K562 treated with DMSO at 1 percent for 24 hours (cell line): ENCODE results near the gene IL4. TPM values are rescaled to one million over a fixed set of nuclear protein-coding genes. Genes with fewer than 3 reads are reported as not detected.

Experiments
- total RNA-seq: library from RNA; unstranded; fragments of 300-600 nt; gene quantifications from 2 replicates; pipeline ENCODE4 v1.2.3, GENCODE V29; 2022; ENCODE audit warnings: low read depth; ENCODE audit not compliant: insufficient read depth

IL4 gene
- not detected in 2 replicates for total RNA-seq

GRCh38 chr5:132673939-132674630, at the start of gene IL4:
TSS of gene IL4 (plus strand) at chr5:132673989. CDS start at chr5:132674051, 62 bp downstream.

GRCh38 chr5:132657676-132658380, 16.0 kb upstream of the IL4 start, which contains the start of gene IL13:
TSS of gene IL13 (plus strand) at chr5:132658173. CDS start at chr5:132658187, 14 bp downstream.

Other genes with a start within 250 kb of the IL4 start
- gene IRF1, start 183.2 kb upstream of the IL4 start, total RNA-seq, result 52.3 and 52.5 TPM in 2 replicates
- gene IL5, start 130.5 kb upstream of the IL4 start, total RNA-seq, result not detected in 2 replicates
- gene RAD50, start 117.0 kb upstream of the IL4 start, total RNA-seq, result 16.8 and 19.9 TPM in 2 replicates
- not detected in 2 replicates for gene IL13, start 15.8 kb upstream of the IL4 start, total RNA-seq
- gene KIF3A, start 63.6 kb downstream of the IL4 start, total RNA-seq, result 4.4 and 4.8 TPM in 2 replicates
- gene CCNI2, start 73.4 kb downstream of the IL4 start, total RNA-seq, result 7.9 and 9.2 TPM in 2 replicates
- 71.4 and 77.1 TPM in 2 replicates for gene SEPTIN8, start 103.2 kb downstream of the IL4 start, total RNA-seq
- gene SOWAHA, start 139.3 kb downstream of the IL4 start, total RNA-seq, result not detected in 2 replicates
- 37.1 and 45.0 TPM in 2 replicates for gene SHROOM1, start 156.7 kb downstream of the IL4 start, total RNA-seq
- gene GDF9, start 192.5 kb downstream of the IL4 start, total RNA-seq, result 0.22 TPM in 1 of 2 replicates, not detected in the other
- gene UQCRQ, start 192.7 kb downstream of the IL4 start, total RNA-seq, result 226 and 254 TPM in 2 replicates
- 2.6 and 3.6 TPM in 2 replicates for gene LEAP2, start 199.7 kb downstream of the IL4 start, total RNA-seq